Panc1 (cell line): Measurements from ENCODE around the gene BRWD1.

Source experiments
- CTCF ChIP-seq: fragments of 450-650 bp; IDR thresholded peaks from 2 replicates; pipeline ENCODE4 v1.5.1; 2017; ENCODE audit warnings: mild to moderate bottlenecking
- POLR2AphosphoS5 ChIP-seq: IDR thresholded peaks from 2 replicates; pipeline ENCODE4 v1.6.1; 2012; ENCODE audit warnings: mild to moderate bottlenecking, low read depth, low read length, moderate library complexity
- SIN3A ChIP-seq: IDR thresholded peaks from 2 replicates; pipeline ENCODE4 v1.6.1; 2012; ENCODE audit warnings: low read depth, mild to moderate bottlenecking, low read length, moderate library complexity, borderline replicate concordance; ENCODE audit not compliant: insufficient read depth

GRCh38 chr21:39217356-39218081, 95.9 kb downstream of the BRWD1 start:
- no peak for TF ChIP-seq SIN3A
- TF ChIP-seq CTCF, result no peak
- no peak for TF ChIP-seq POLR2AphosphoS5
